ENCODE results near the gene TMEM151B. TPM values are rescaled to one million over a fixed set of nuclear protein-coding genes. Genes with fewer than 3 reads are reported as not detected.

TMEM151B gene
- total and polyA plus RNA-seq, 10 of the 15 experiments (the other 5 are each of a cell fraction or from before 2014, with no cell fraction given): 0.01 to 0.19 (median 0.05) TPM; not detected in 6

DNA sequence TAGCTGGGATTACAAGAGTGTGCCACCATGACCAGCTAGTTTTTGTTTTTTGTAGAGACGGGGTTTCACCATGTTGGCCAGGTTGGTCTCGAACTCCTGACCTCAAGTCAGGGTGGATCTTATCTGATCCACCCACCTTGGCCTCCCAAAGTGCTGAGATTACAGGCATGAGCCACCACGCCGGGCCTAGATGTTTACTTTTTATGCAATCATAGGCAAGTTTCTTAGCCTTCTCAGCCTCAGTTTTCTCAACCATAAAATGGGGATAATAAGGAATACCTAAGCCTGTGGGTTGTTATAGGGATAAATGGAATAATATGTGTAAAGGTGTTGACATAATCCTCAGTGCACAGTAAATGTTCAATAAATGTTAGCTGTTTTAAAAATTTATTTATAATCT, 82.0 kb downstream of the TMEM151B start (continued):
- TF ChIP-seq, protein P1, sequence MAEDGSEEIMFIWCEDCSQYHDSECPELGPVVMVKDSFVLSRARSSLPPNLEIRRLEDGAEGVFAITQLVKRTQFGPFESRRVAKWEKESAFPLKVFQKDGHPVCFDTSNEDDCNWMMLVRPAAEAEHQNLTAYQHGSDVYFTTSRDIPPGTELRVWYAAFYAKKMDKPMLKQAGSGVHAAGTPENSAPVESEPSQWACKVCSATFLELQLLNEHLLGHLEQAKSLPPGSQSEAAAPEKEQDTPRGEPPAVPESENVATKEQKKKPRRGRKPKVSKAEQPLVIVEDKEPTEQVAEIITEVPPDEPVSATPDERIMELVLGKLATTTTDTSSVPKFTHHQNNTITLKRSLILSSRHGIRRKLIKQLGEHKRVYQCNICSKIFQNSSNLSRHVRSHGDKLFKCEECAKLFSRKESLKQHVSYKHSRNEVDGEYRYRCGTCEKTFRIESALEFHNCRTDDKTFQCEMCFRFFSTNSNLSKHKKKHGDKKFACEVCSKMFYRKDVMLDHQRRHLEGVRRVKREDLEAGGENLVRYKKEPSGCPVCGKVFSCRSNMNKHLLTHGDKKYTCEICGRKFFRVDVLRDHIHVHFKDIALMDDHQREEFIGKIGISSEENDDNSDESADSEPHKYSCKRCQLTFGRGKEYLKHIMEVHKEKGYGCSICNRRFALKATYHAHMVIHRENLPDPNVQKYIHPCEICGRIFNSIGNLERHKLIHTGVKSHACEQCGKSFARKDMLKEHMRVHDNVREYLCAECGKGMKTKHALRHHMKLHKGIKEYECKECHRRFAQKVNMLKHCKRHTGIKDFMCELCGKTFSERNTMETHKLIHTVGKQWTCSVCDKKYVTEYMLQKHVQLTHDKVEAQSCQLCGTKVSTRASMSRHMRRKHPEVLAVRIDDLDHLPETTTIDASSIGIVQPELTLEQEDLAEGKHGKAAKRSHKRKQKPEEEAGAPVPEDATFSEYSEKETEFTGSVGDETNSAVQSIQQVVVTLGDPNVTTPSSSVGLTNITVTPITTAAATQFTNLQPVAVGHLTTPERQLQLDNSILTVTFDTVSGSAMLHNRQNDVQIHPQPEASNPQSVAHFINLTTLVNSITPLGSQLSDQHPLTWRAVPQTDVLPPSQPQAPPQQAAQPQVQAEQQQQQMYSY (CRISPR knock-in tag; IDR thresholded peaks at IDR 0.05): no peak
- TF ChIP-seq EP300 (IDR thresholded peaks at IDR 0.05; ENCODE audit: borderline replicate concordance in 1 of 2, control insufficient read depth in 1 of 2, low read depth in 2 of 2, low read length in 2 of 2) (no peak), TARDBP (IDR thresholded peaks at IDR 0.05; ENCODE audit: borderline replicate concordance) (no peak)
- TF ChIP-seq, protein P2, sequence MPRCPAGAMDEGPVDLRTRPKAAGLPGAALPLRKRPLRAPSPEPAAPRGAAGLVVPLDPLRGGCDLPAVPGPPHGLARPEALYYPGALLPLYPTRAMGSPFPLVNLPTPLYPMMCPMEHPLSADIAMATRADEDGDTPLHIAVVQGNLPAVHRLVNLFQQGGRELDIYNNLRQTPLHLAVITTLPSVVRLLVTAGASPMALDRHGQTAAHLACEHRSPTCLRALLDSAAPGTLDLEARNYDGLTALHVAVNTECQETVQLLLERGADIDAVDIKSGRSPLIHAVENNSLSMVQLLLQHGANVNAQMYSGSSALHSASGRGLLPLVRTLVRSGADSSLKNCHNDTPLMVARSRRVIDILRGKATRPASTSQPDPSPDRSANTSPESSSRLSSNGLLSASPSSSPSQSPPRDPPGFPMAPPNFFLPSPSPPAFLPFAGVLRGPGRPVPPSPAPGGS (IDR thresholded peaks at IDR 0.05; ENCODE audit: borderline replicate concordance, insufficient read depth, low read depth, low read length, poor library complexity, severe bottlenecking): no peak

DNA sequence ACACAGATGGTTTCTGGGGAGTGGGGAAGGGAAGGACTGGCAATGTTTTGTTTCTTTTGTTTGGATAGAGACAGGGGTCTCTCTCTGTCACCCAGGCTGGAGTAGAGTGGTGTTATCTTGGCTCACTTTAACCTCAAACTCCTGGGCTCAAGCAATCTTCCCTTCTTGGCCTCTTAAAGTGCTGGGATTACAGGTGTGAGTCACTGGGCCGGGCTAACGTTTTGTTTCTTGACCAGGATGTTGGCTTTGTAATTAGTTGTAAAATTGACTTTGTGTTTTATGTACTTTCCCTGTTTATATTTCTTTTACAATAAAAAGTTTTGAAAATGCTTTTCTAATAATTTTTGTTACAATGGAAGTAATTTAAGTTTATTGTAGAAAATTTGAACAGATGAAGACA, 83.1 kb downstream of the TMEM151B start:
- no peak for DNase-seq (ENCODE audit: low read depth, low spot score)
- ChIA-PET SMC1A (ENCODE audit: uncharacterized antibody, unreplicated experiment) (interaction anchor here (0.6 kb wide), 1 partner anchor 1248 kb away, joined by 3 read pairs; no protein-coding TSS in a partner anchor), POLR2A (interaction anchor here (0.6 to 0.7 kb wide), 2 partner anchors 99 to 216 kb away, joined by 3 to 5 read pairs; no protein-coding TSS in a partner anchor), CTCF (interaction anchor here (1.0 kb wide), 2 partner anchors 14 to 16 kb away, joined by 3 to 4 read pairs; no protein-coding TSS in a partner anchor), RAD21 (ENCODE audit: unreplicated experiment) (interaction anchor here (0.6 to 1.3 kb wide), 3 partner anchors 14 to 20 kb away, joined by 3 to 4 read pairs (median 3); no protein-coding TSS in a partner anchor)
- BruUV-seq (replicated peaks): no TSS peak
- intact Hi-C loops (cut with micrococcal nuclease; ENCODE audit: unreplicated experiment): no loop called here
- no peak for FAIRE-seq
- no peaks in the 10 kb centered on the region for H4K20me1 ChIP-seq (ENCODE audit: control insufficient read depth, insufficient read depth)
- no peaks in the 10 kb centered on the region; the same call in 2 of the 3 replicates for H3K9me3 ChIP-seq (replicated peaks; ENCODE audit: control insufficient read depth, insufficient read depth, low read length)
- no peak overlapping the region for H3K4me3 ChIP-seq
- no peaks in the 10 kb centered on the region for H3K36me3 ChIP-seq (ENCODE audit: control insufficient read depth in 2 of 2, insufficient read depth in 2 of 2, low read length in 1 of 2)
- no peak overlapping the region for H3K9ac ChIP-seq (ENCODE audit: control insufficient read depth, insufficient read depth, low read length)
- ATAC-seq: no peak
- H3K27ac ChIP-seq (ENCODE audit: control insufficient read depth, insufficient read depth): no peak overlapping the region
- no peaks in the 10 kb centered on the region for H3K4me1 ChIP-seq (ENCODE audit: control insufficient read depth, insufficient read depth, low read length)
- no peak overlapping the region for H2AFZ ChIP-seq (ENCODE audit: control insufficient read depth, low read depth, low read length)
- no peaks in the 10 kb centered on the region; a peak in 1 of 4 replicates for H3K27me3 ChIP-seq (replicated peaks in 1 of 2; ENCODE audit: control insufficient read depth in 2 of 2, insufficient read depth in 2 of 2, low read length in 1 of 2)
- no peak overlapping the region for H3K4me2 ChIP-seq (ENCODE audit: control insufficient read depth, insufficient read depth)
- in situ Hi-C loops (cut with MboI): no loop called here
- WGBS (ENCODE audit: insufficient coverage, insufficient replicate concordance, low lambda C conversion rate, missing lambda C conversion rate): 5% methylated on average over 2 of the region's 2 CpGs
- H3K79me2 ChIP-seq (ENCODE audit: control insufficient read depth, insufficient read depth, low read length): no peaks in the 10 kb centered on the region
- no peak for TF ChIP-seq POLR2AphosphoS2 (IDR thresholded peaks at IDR 0.05; ENCODE audit: low read depth, low read length)
- TF ChIP-seq, protein P3, sequence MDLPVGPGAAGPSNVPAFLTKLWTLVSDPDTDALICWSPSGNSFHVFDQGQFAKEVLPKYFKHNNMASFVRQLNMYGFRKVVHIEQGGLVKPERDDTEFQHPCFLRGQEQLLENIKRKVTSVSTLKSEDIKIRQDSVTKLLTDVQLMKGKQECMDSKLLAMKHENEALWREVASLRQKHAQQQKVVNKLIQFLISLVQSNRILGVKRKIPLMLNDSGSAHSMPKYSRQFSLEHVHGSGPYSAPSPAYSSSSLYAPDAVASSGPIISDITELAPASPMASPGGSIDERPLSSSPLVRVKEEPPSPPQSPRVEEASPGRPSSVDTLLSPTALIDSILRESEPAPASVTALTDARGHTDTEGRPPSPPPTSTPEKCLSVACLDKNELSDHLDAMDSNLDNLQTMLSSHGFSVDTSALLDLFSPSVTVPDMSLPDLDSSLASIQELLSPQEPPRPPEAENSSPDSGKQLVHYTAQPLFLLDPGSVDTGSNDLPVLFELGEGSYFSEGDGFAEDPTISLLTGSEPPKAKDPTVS (IDR thresholded peaks at IDR 0.05; ENCODE audit: low read depth, low read length): no peak
- no peak for TF ChIP-seq KAT2A (conservative IDR thresholded peaks at IDR 0.05; ENCODE audit: control insufficient read depth, low read depth, low read length)
- TF ChIP-seq HDGF (IDR thresholded peaks at IDR 0.05): no peak
- TF ChIP-seq NR2F1 (conservative IDR thresholded peaks at IDR 0.05): no peak
- TF ChIP-seq, protein P4, sequence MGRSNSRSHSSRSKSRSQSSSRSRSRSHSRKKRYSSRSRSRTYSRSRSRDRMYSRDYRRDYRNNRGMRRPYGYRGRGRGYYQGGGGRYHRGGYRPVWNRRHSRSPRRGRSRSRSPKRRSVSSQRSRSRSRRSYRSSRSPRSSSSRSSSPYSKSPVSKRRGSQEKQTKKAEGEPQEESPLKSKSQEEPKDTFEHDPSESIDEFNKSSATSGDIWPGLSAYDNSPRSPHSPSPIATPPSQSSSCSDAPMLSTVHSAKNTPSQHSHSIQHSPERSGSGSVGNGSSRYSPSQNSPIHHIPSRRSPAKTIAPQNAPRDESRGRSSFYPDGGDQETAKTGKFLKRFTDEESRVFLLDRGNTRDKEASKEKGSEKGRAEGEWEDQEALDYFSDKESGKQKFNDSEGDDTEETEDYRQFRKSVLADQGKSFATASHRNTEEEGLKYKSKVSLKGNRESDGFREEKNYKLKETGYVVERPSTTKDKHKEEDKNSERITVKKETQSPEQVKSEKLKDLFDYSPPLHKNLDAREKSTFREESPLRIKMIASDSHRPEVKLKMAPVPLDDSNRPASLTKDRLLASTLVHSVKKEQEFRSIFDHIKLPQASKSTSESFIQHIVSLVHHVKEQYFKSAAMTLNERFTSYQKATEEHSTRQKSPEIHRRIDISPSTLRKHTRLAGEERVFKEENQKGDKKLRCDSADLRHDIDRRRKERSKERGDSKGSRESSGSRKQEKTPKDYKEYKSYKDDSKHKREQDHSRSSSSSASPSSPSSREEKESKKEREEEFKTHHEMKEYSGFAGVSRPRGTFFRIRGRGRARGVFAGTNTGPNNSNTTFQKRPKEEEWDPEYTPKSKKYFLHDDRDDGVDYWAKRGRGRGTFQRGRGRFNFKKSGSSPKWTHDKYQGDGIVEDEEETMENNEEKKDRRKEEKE (IDR thresholded peaks at IDR 0.05): no peak
- no peak for TF ChIP-seq ZNF217 (IDR thresholded peaks at IDR 0.05)
- no peak for TF ChIP-seq IKZF1 (conservative IDR thresholded peaks at IDR 0.05)
- TF ChIP-seq CBX5 (IDR thresholded peaks at IDR 0.05; ENCODE audit: low read depth): no peak

All from GM12878 (cell line).